Osteoblast (primary cell): ENCODE results near the gene CNOT6. TPM values are rescaled to one million over a fixed set of nuclear protein-coding genes. Genes with fewer than 3 reads are reported as not detected.

Experiments
- DNase-seq: peaks from one replicate; pipeline ENCODE4 v3.0.0; 2011; ENCODE audit warnings: low spot score, mixed read lengths; ENCODE audit not compliant: insufficient read length; ENCODE audit errors: missing footprints
- H2AFZ ChIP-seq: 2 replicates; pipeline ENCODE4 v1.6.0; 2011; ENCODE audit warnings: mild to moderate bottlenecking, low read length
- H3K27ac ChIP-seq: 2 replicates; pipeline ENCODE4 v1.5.1; 2011; ENCODE audit warnings: mild to moderate bottlenecking, low read depth, low read length, moderate library complexity
- H3K27me3 ChIP-seq: 2 replicates; pipeline ENCODE4 v1.6.0; 2012; ENCODE audit warnings: mild to moderate bottlenecking, control low read depth, inconsistent platforms, low read length, moderate library complexity; ENCODE audit not compliant: insufficient read depth
- H3K36me3 ChIP-seq: 2 replicates; pipeline ENCODE4 v1.5.1; 2011; ENCODE audit warnings: mild to moderate bottlenecking, low read length, control low read depth, moderate library complexity; ENCODE audit not compliant: insufficient read depth
- H3K4me1 ChIP-seq: 2 replicates; pipeline ENCODE4 v1.5.1; 2011; ENCODE audit warnings: mild to moderate bottlenecking, low read length, control low read depth, moderate library complexity; ENCODE audit not compliant: insufficient read depth
- H3K4me2 ChIP-seq: 2 replicates; pipeline ENCODE4 v1.6.0; 2011; ENCODE audit warnings: mild to moderate bottlenecking, low read length; ENCODE audit not compliant: insufficient read depth
- H3K4me3 ChIP-seq: fragments of 200-600 bp; sonication (generic); 3 replicates; pipeline ENCODE4 v1.5.1; 2012; ENCODE audit warnings: mild to moderate bottlenecking, low read length, inconsistent platforms; ENCODE audit not compliant: insufficient read depth
- H3K79me2 ChIP-seq: 2 replicates; pipeline ENCODE4 v1.6.0; 2012; ENCODE audit warnings: mild to moderate bottlenecking, low read length, control low read depth, inconsistent platforms; ENCODE audit not compliant: insufficient read depth
- H3K9me3 ChIP-seq: 2 replicates; pipeline ENCODE4 v1.5.1; 2011; ENCODE audit warnings: low read depth, low read length, control low read depth
- H4K20me1 ChIP-seq: 2 replicates; pipeline ENCODE4 v1.6.0; 2012; ENCODE audit warnings: mild to moderate bottlenecking, low read length, control low read depth; ENCODE audit not compliant: insufficient read depth
- total RNA-seq: library from RNA; depleted of rRNA; stranded (reverse); fragments of >200 nt; gene quantifications from 2 replicates; pipeline ENCODE4 v1.2.3, GENCODE V29; 2012
- TF ChIP-seq, protein P1 (sequence below): IDR thresholded peaks from 2 replicates; pipeline ENCODE4 v1.5.1; 2011; ENCODE audit warnings: mild to moderate bottlenecking, low read depth, low read length, moderate library complexity; ENCODE audit errors: extremely low read depth

The CNOT6 gene
- total RNA-seq, 1 donor: 8.3 TPM

DNA sequence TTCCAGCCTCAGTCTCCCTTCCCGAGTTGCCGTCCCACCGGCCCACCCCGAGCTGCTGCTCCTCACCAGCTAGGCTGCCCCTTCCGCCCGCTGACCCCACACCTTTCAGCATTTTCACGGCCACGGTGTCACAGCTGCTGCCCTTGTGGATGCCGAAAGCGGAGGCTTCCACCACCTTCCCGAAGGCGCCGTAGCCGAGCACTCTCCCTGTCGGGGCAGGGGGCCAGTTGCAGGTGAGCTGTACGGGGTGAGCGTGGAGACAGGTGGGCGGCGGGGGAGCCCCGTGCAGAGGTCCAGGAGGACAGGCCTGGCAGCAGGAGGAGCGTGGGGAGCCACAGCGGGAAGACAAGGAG is 125.4 kb downstream of the CNOT6 start:
- no peak for DNase-seq
- Histone ChIP-seq H4K20me1 (no peaks in the 10 kb centered on the region), H3K9me3 (no peaks in the 10 kb centered on the region), H3K4me2 (no peak overlapping the region), H3K4me1 (no peaks in the 10 kb centered on the region), H3K27ac (no peak overlapping the region), H3K27me3 (no peaks in the 10 kb centered on the region), H2AFZ (no peak overlapping the region), H3K79me2 (no peaks in the 10 kb centered on the region), H3K36me3 (no peaks in the 10 kb centered on the region), H3K4me3 (no peak overlapping the region)
- TF ChIP-seq, protein P1, sequence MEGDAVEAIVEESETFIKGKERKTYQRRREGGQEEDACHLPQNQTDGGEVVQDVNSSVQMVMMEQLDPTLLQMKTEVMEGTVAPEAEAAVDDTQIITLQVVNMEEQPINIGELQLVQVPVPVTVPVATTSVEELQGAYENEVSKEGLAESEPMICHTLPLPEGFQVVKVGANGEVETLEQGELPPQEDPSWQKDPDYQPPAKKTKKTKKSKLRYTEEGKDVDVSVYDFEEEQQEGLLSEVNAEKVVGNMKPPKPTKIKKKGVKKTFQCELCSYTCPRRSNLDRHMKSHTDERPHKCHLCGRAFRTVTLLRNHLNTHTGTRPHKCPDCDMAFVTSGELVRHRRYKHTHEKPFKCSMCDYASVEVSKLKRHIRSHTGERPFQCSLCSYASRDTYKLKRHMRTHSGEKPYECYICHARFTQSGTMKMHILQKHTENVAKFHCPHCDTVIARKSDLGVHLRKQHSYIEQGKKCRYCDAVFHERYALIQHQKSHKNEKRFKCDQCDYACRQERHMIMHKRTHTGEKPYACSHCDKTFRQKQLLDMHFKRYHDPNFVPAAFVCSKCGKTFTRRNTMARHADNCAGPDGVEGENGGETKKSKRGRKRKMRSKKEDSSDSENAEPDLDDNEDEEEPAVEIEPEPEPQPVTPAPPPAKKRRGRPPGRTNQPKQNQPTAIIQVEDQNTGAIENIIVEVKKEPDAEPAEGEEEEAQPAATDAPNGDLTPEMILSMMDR: no peak

DNA sequence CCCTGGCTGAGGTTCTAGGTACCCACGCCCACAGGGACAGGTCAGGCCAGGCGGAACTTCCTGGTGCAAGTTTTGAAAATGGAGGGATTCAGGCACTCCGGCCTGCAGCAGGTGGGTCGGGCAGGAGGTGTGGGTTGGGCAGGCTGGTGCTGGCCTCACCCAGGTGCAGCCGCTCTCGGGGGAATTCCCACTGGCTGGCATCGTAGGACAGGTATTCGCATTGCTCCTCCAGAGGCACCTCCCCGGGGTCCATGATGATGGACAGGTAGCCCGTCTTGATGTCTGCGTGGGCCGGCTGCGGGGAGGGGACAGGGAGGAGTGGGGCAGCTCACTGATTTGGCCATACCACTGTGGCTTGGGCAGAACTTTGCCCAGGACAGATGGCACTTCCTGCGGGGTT is 125.8 kb downstream of the CNOT6 start:
- Histone ChIP-seq H3K4me3 (no peak overlapping the region), H2AFZ (no peak overlapping the region), H4K20me1 (no peaks in the 10 kb centered on the region), H3K27ac (no peak overlapping the region), H3K4me2 (no peak overlapping the region), H3K79me2 (no peaks in the 10 kb centered on the region), H3K27me3 (no peaks in the 10 kb centered on the region), H3K36me3 (no peaks in the 10 kb centered on the region), H3K4me1 (no peaks in the 10 kb centered on the region), H3K9me3 (no peaks in the 10 kb centered on the region)
- no peak for DNase-seq
- TF ChIP-seq, protein P1: no peak

DNA sequence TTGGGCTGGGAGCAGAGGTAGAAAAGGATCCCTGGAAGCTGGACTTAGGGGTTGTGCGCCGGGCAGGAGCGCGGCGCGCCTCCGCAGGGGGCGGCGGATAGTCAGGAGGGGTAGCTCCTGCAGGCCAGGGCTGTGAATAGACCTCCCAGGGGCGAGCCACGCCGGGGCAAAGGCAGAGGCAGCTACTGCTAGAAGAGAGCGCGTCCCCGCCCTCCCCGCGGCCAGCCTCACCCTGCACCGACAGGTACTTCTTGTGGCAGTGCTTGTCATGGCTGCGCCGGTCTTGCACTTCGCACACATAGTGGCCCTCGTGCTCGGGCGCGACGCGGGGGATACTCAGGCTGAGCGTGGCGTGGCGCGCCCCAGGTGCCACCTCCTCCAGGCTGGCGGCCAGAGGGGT is 127.1 kb downstream of the CNOT6 start:
- DNase-seq: no peak
- Histone ChIP-seq H3K79me2 (no peaks in the 10 kb centered on the region), H3K4me3 (no peak overlapping the region), H3K27ac (no peak overlapping the region), H4K20me1 (no peaks in the 10 kb centered on the region), H3K9me3 (no peaks in the 10 kb centered on the region), H3K4me2 (no peak overlapping the region), H3K4me1 (no peaks in the 10 kb centered on the region), H3K36me3 (no peaks in the 10 kb centered on the region), H2AFZ (no peak overlapping the region), H3K27me3 (no peaks in the 10 kb centered on the region)
- TF ChIP-seq, protein P1: no peak

DNA sequence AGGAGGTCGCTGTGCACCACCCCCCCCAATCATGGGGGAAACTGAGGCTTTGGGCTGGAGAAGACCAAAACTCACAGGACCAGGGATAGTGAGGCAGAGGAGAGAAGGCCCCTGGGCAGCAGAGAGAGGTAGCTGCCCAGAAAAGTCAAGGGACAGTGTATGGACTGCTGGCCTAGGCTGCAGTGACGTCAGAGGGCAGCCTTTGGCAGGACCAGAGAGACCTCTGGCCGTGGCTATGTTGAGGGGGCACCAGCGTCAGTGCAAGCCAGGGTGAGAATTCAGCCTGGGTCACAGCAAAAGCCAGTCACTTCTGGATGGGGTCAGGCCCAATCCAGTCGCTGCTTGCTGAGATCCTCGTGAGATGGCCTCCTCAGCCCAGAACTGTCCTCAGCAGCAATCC is 128.7 kb downstream of the CNOT6 start:
- Histone ChIP-seq H4K20me1 (no peaks in the 10 kb centered on the region), H3K27me3 (no peaks in the 10 kb centered on the region), H3K4me2 (no peak overlapping the region), H3K4me3 (no peak overlapping the region), H3K9me3 (no peaks in the 10 kb centered on the region), H2AFZ (no peak overlapping the region), H3K36me3 (no peaks in the 10 kb centered on the region), H3K4me1 (no peaks in the 10 kb centered on the region), H3K79me2 (no peaks in the 10 kb centered on the region), H3K27ac (no peak overlapping the region)
- DNase-seq: no peak
- TF ChIP-seq, protein P1: no peak
